Adrenal gland (tissue), 12 donors: ENCODE results near the gene CCDC6. TPM values are rescaled to one million over a fixed set of nuclear protein-coding genes. Genes with fewer than 3 reads are reported as not detected.
"Not testable (repeated sequence)": the region's sequence is repeated elsewhere in the genome, so short reads cannot be mapped to it uniquely, and the experiment has no call there.

Experiments used
- DNase-seq, 7 donors: peaks; one replicate each; pipeline ENCODE4 v3.0.0-alpha.2; 2019 to 2020
- H3K27ac ChIP-seq, 5 donors: fragments of 200-600 bp; sonication (generic) in 4 of 5; 1 replicate in 3 of 5; 2 replicates in 2 of 5; pipeline versions ENCODE4 v1.5.1 to v1.8.0; 2016 to 2020; ENCODE audit warnings: mild to moderate bottlenecking in 1 of 5
- H3K27me3 ChIP-seq: fragments of 200-600 bp; 2 replicates; pipeline ENCODE4 v1.8.0; 2021
- H3K36me3 ChIP-seq, 2 donors: fragments of 200-600 bp; replicated peaks in 1 of 2; 1 replicate in 1 of 2; 2 replicates in 1 of 2; pipeline versions ENCODE4 v1.5.1 to v1.8.0; 2018 to 2022
- H3K4me1 ChIP-seq, 2 donors: fragments of 200-600 bp; replicated peaks in 1 of 2; 1 replicate in 1 of 2; 2 replicates in 1 of 2; pipeline versions ENCODE4 v1.5.1 to v1.8.0; 2018 to 2021
- H3K4me3 ChIP-seq, 4 donors: fragments of 200-600 bp; sonication (generic) in 3 of 4; one replicate each; pipeline ENCODE4 v1.5.1; 2016 to 2018
- H3K9me3 ChIP-seq, 3 donors: fragments of 200-600 bp; sonication (generic) in 1 of 3; replicated peaks in 1 of 3; 1 replicate in 2 of 3; 2 replicates in 1 of 3; pipeline versions ENCODE4 v1.5.1 to v1.8.0; 2016 to 2021
- CTCF ChIP-seq, 6 experiments: fragments of 450-650 bp in 4 of 6; fragments of 200-600 bp in 2 of 6; sonication (generic) in 1 of 6; IDR thresholded peaks; 1 replicate in 5 of 6; 2 replicates in 1 of 6; pipeline versions ENCODE4 v1.5.1 to v1.8.0; 2016 to 2021; ENCODE audit warnings: antibody characterized with exemption in 6 of 6, mild to moderate bottlenecking in 2 of 6, moderate library complexity in 1 of 6
- POLR2A ChIP-seq, 2 donors: fragments of 450-650 bp; IDR thresholded peaks; one replicate each; pipeline ENCODE4 v1.6.1; 2017; ENCODE audit warnings: antibody characterized with exemption in 2 of 2, mild to moderate bottlenecking in 2 of 2, moderate library complexity in 1 of 2
- WGBS, 4 donors: extraction: QIAGEN DNeasy Blood & Tissue Kit in 2 of 4; methylation state at CpG; one replicate each; pipeline versions ENCODE4 v1.1.5 to v1.1.7; 2013 to 2017; 5-methylcytosine and 5-hydroxymethylcytosine counted together
- intact Hi-C, 2 donors: fragments of 100-400 bp; cut with DNase I; formaldehyde crosslinking; loops; one replicate each; pipeline versions ENCODE4 v1.14.1 to v1.15.0; 2022 to 2023
- polyA plus RNA-seq, 3 donors: library from polyadenylated mRNA; stranded (reverse); fragments of 200-250 nt in 2 of 3; fragments of 350-450 nt in 1 of 3; fragmentation: Illumina TruSeq in 1 of 3; extraction: RNeasy Lipid Tissue Mini Kit (QIAGEN cat#74804) in 1 of 3; gene quantifications; one replicate each; pipeline ENCODE4 v1.2.3, GENCODE V29; 2013 to 2014
- total RNA-seq, 9 donors: library from RNA; depleted of rRNA in 4 of 9; stranded (reverse); fragments of >200 nt in 4 of 9; fragments of 120-200 nt in 1 of 9; fragmentation: NEBNext Ultra II Directional in 1 of 9; extraction: Animal tissue kit (Norgen Biotek cat#: 25700) in 1 of 9; gene quantifications; one replicate each; pipeline versions ENCODE4 v1.1.0 to v1.2.4, GENCODE V29; 2013 to 2023
- donor health status: healthy with polysubstance abuse.
- donor health status: Bipolar disorder and iron deficiency.
- donor health status: DM: yes; HTN: yes; CAD: no.
- donor health status: DM: no; HTN: no; CAD: no.
- donor health status: DM: no; HTN: no; CAD: no.
- donor health status: DM: yes; HTN: yes; CAD: no.

The CCDC6 gene
- total and polyA plus RNA-seq, 12 donors = 7.1 to 53.3 (median 32.9) TPM

- WGBS, 4 donors = 66 to 71% (median 68%) methylated on average over 2 of the region's 2 CpGs
- intact Hi-C loops = no loop called here
- Histone ChIP-seq H3K27me3 (no peaks in the 10 kb centered on the region), H3K36me3 (peaks cover 0 to 16% of the 10 kb centered on the region in 2 donors), H3K4me3 (no peak overlapping the region), H3K27ac (no peak overlapping the region), H3K4me1 (peaks cover 11 to 12% of the 10 kb centered on the region in 2 donors), H3K9me3 (no peaks in the 10 kb centered on the region)
- DNase-seq = no peak
- TF ChIP-seq POLR2A (IDR thresholded peaks at IDR 0.05) = no peak
- TF ChIP-seq CTCF (IDR thresholded peaks at IDR 0.05) = no peak
These were observed 114.8 kb downstream of the CCDC6 start for GRCh38 chr10:59791601-59792000.

- intact Hi-C loops, H3K27ac ChIP-seq, DNase-seq, H3K4me3 ChIP-seq, H3K9me3 ChIP-seq, H3K27me3 ChIP-seq: not testable (repeated sequence)
- H3K4me1 ChIP-seq = peaks cover 11 to 12% of the 10 kb centered on the region in 2 donors
- peaks cover 0 to 16% of the 10 kb centered on the region in 2 donors for H3K36me3 ChIP-seq
- 48 to 50% (median 50%) methylated on average over 2 of the region's 2 CpGs; no CpG with 5 or more reads in 1 of the 4 donors for WGBS, 4 donors
These were observed 116.3 kb downstream of the CCDC6 start for GRCh38 chr10:59790080-59790479.

GRCh38 chr10:59788914-59789313, 117.4 kb downstream of the CCDC6 start:
- Histone ChIP-seq H3K27ac (peak overlapping the region in 3 of 5 donors; percentile 14 to 35 (median 35)), H3K36me3 (peaks cover 0 to 16% of the 10 kb centered on the region in 2 donors), H3K4me1 (peaks cover 4 to 12% of the 10 kb centered on the region in 2 donors)
- intact Hi-C loops, H3K4me3 ChIP-seq, H3K27me3 ChIP-seq, H3K9me3 ChIP-seq: not testable (repeated sequence)
- peak in 2 of 7 donors; percentile 41 to 43 for DNase-seq
- WGBS, 4 donors = 37 to 47% (median 44%) methylated on average over 5 of the region's 5 CpGs

- H3K27me3 ChIP-seq, H3K27ac ChIP-seq, H3K4me3 ChIP-seq, DNase-seq, H3K9me3 ChIP-seq, intact Hi-C loops, H3K36me3 ChIP-seq, H3K4me1 ChIP-seq: not testable (repeated sequence)
- 87 to 96% (median 91%) methylated on average over 7 of the region's 7 CpGs for WGBS, 4 donors
These were observed 119.3 kb downstream of the CCDC6 start for GRCh38 chr10:59787032-59787431.

- H3K4me3 ChIP-seq, H3K36me3 ChIP-seq, intact Hi-C loops, H3K4me1 ChIP-seq, H3K27me3 ChIP-seq, H3K27ac ChIP-seq, H3K9me3 ChIP-seq, DNase-seq: not testable (repeated sequence)
- 100% methylated on average over 1 to 3 of the region's 3 CpGs for WGBS, 4 donors
These were observed 120.9 kb downstream of the CCDC6 start for GRCh38 chr10:59785476-59785875.

- DNase-seq = no peak
- H3K27ac ChIP-seq = no peak overlapping the region
- intact Hi-C loops = no loop called here
- no peaks in the 10 kb centered on the region for H3K27me3 ChIP-seq
- TF ChIP-seq POLR2A (IDR thresholded peaks at IDR 0.05) (no peak), CTCF (IDR thresholded peaks at IDR 0.05) (no peak)
- H3K36me3 ChIP-seq = no peaks in the 10 kb centered on the region
- no peaks in the 10 kb centered on the region for H3K4me1 ChIP-seq
- peaks cover 0 to 3% (median 0%) of the 10 kb centered on the region in 3 donors for H3K9me3 ChIP-seq
- WGBS, 4 donors = 92 to 94% (median 92%) methylated on average over 8 of the region's 8 CpGs
- H3K4me3 ChIP-seq = no peak overlapping the region
These were observed 124.8 kb downstream of the CCDC6 start for GRCh38 chr10:59781511-59781910.
